PC-3 (cell line): ENCODE measurements around the gene UPK2.

Source experiments
- CTCF ChIP-seq: fragments of 300-600 bp; sonication (generic); conservative IDR thresholded peaks from 2 replicates; pipeline ENCODE4 v1.5.1; 2017; ENCODE audit warnings: antibody characterized with exemption, low read depth, mild to moderate bottlenecking, low read length
- EZH2phosphoT487 ChIP-seq: fragments of 300-600 bp; sonication (generic); IDR thresholded peaks from 2 replicates; pipeline ENCODE4 v1.6.1; 2018; ENCODE audit warnings: mild to moderate bottlenecking, antibody characterized with exemption, low read length, borderline replicate concordance

- no peak for TF ChIP-seq EZH2phosphoT487
- no peak for TF ChIP-seq CTCF
Measured at GRCh38 chr11:118913411-118914125, 42.5 kb upstream of the UPK2 start.
